GM12878 (cell line): ENCODE data around the gene KIF5A. TPM values are rescaled to one million over a fixed set of nuclear protein-coding genes. Genes with fewer than 3 reads are reported as not detected.
"Not testable (repeated sequence)": the region's sequence is repeated elsewhere in the genome, so short reads cannot be mapped to it uniquely, and the experiment has no call there.

Experiments
- ATAC-seq: fragments of 200-7000 bp; cut with Tn5 transposase; 3 replicates; pipeline ENCODE4 v1.9.1; 2020; ENCODE audit warnings: mild to moderate bottlenecking, moderate library complexity
- BruUV-seq: library from RNA; stranded (reverse); fragments of 400-500 nt; replicated peaks from 2 replicates; lab custom pipeline; 2021; lab: Mats Ljungman, UMichigan
- CTCF ChIA-PET: fragments of 300-600 bp; sonication (Branson Sonifier 250); formaldehyde crosslinking; extraction: SDS; loops from one replicate; lab custom pipeline; 2021; ENCODE audit warnings: inconsistent platforms; lab: Yijun Ruan, JAX
- POLR2A ChIA-PET: fragments of 350-600 bp; formaldehyde crosslinking; extraction: SDS; loops from one replicate; lab custom pipeline; 2021; ENCODE audit warnings: inconsistent platforms; lab: Charles Lee
- RAD21 ChIA-PET: fragments of 300-600 bp; sonication (Branson Sonifier 250); formaldehyde crosslinking; loops from one replicate; lab custom pipeline; 2023; ENCODE audit warnings: antibody characterized with exemption; ENCODE audit not compliant: unreplicated experiment; lab: Charles Lee
- SMC1A ChIA-PET: fragments of 300-600 bp; sonication (Branson Sonifier 250); formaldehyde crosslinking; loops from one replicate; lab custom pipeline; 2023; ENCODE audit not compliant: unreplicated experiment, uncharacterized antibody; lab: Charles Lee
- DNase-seq: peaks from one replicate; pipeline ENCODE4 v3.0.0-alpha.2; 2011; ENCODE audit warnings: low read depth, low spot score
- FAIRE-seq: peaks from 3 replicates; lab custom pipeline; 2011; peaks lifted over from hg19 to GRCh38; lab: Jason Lieb, UNC
- H2AFZ ChIP-seq: 2 replicates; pipeline ENCODE4 v1.6.0; 2011; ENCODE audit warnings: low read depth, low read length, control low read depth; ENCODE audit not compliant: control insufficient read depth
- H3K27ac ChIP-seq: 2 replicates; pipeline ENCODE4 v1.5.1; 2011; ENCODE audit warnings: control low read depth; ENCODE audit not compliant: control insufficient read depth, insufficient read depth
- H3K27me3 ChIP-seq, 2 experiments: replicated peaks in 1 of 2; 2 replicates each; pipeline versions ENCODE4 v1.6.0 to v1.6.1; 2011; ENCODE audit warnings: low read length in 1 of 2; ENCODE audit not compliant: control insufficient read depth in 2 of 2, insufficient read depth in 2 of 2
- H3K36me3 ChIP-seq, 2 experiments: 2 replicates each; pipeline ENCODE4 v1.5.1; 2011; ENCODE audit warnings: low read length in 1 of 2; ENCODE audit not compliant: control insufficient read depth in 2 of 2, insufficient read depth in 2 of 2
- H3K4me1 ChIP-seq: 2 replicates; pipeline ENCODE4 v1.6.1; 2011; ENCODE audit warnings: mild to moderate bottlenecking, low read length, moderate library complexity, mixed read lengths; ENCODE audit not compliant: control insufficient read depth, insufficient read depth
- H3K4me2 ChIP-seq: 2 replicates; pipeline ENCODE4 v1.6.0; 2011; ENCODE audit warnings: control low read depth; ENCODE audit not compliant: control insufficient read depth, insufficient read depth
- H3K4me3 ChIP-seq: fragments of 200-600 bp; sonication (generic); 2 replicates; pipeline ENCODE4 v1.5.1; 2016
- H3K79me2 ChIP-seq: 2 replicates; pipeline ENCODE4 v1.6.0; 2011; ENCODE audit warnings: low read length; ENCODE audit not compliant: control insufficient read depth, insufficient read depth
- H3K9ac ChIP-seq: 2 replicates; pipeline ENCODE4 v1.8.0; 2011; ENCODE audit warnings: low read length, control low read depth, mixed read lengths; ENCODE audit not compliant: control insufficient read depth, insufficient read depth
- H3K9me3 ChIP-seq: replicated peaks from 3 replicates; pipeline ENCODE4 v1.5.1; 2011; ENCODE audit warnings: mild to moderate bottlenecking, low read length; ENCODE audit not compliant: control insufficient read depth, insufficient read depth
- H4K20me1 ChIP-seq: 2 replicates; pipeline ENCODE4 v1.6.0; 2011; ENCODE audit not compliant: control insufficient read depth, insufficient read depth
- FOXK2 ChIP-seq: fragments of 450-650 bp; IDR thresholded peaks from 2 replicates; pipeline ENCODE4 v1.6.1; 2017; ENCODE audit warnings: mild to moderate bottlenecking, moderate library complexity
- HCFC1 ChIP-seq: fragments of 150-350 bp; IDR thresholded peaks from 2 replicates; pipeline ENCODE4 v1.6.1; 2014; ENCODE audit warnings: low read length
- HDAC2 ChIP-seq: fragments of 200-600 bp; sonication (generic); IDR thresholded peaks from 2 replicates; pipeline ENCODE4 v1.6.1; 2017
- HDAC6 ChIP-seq: fragments of 200-600 bp; sonication (generic); IDR thresholded peaks from one replicate; pipeline ENCODE4 v1.8.0; 2017; ENCODE audit warnings: antibody characterized with exemption; ENCODE audit not compliant: unreplicated experiment
- MYB ChIP-seq: fragments of 150-350 bp; IDR thresholded peaks from 2 replicates; pipeline ENCODE4 v1.6.1; 2014; ENCODE audit warnings: mild to moderate bottlenecking, low read depth, low read length, borderline replicate concordance
- NR2C1 ChIP-seq: fragments of 450-650 bp; IDR thresholded peaks from 2 replicates; pipeline ENCODE4 v1.6.1; 2017; ENCODE audit warnings: antibody characterized with exemption, mild to moderate bottlenecking, moderate library complexity
- SREBF1 ChIP-seq: IDR thresholded peaks from 2 replicates; pipeline ENCODE4 v1.6.1; 2012; ENCODE audit warnings: mild to moderate bottlenecking, low read length
- TCF3 ChIP-seq: IDR thresholded peaks from 2 replicates; pipeline ENCODE4 v1.6.1; 2012; ENCODE audit warnings: low read depth, mild to moderate bottlenecking, low read length, borderline replicate concordance; ENCODE audit not compliant: insufficient read depth
- YY1 ChIP-seq: IDR thresholded peaks from 2 replicates; pipeline ENCODE4 v1.6.1; 2011; ENCODE audit warnings: low read depth, mild to moderate bottlenecking, low read length
- ZZZ3 ChIP-seq: IDR thresholded peaks from 2 replicates; pipeline ENCODE4 v1.6.1; 2011; ENCODE audit warnings: low read depth; ENCODE audit not compliant: control insufficient read depth, insufficient read length
- WGBS: methylation state at CpG from one replicate; pipeline ENCODE4 v1.1.6; 2016; ENCODE audit warnings: low lambda C conversion rate; ENCODE audit not compliant: insufficient replicate concordance, insufficient coverage; ENCODE audit errors: missing lambda C conversion rate; 5-methylcytosine and 5-hydroxymethylcytosine counted together
- in situ Hi-C: fragments of 300-500 bp; cut with MboI; formaldehyde crosslinking; loops from 9 replicates; pipeline ENCODE4 v1.14.3; 2018; ENCODE audit warnings: mixed read lengths
- intact Hi-C: fragments of 100-400 bp; cut with micrococcal nuclease; formaldehyde crosslinking; loops from one replicate; pipeline ENCODE4 v1.14.2; 2022; ENCODE audit not compliant: unreplicated experiment
- polyA plus RNA-seq, 11 experiments: library from polyadenylated mRNA; depleted of rRNA in 4 of 11; unstranded in 6 of 11; stranded (reverse) in 5 of 11; fragments of >200 nt; fragmentation: Nextera tagmentation in 4 of 11; fragmentation: Illumina TruSeq in 1 of 11; extraction: Ambion mirVana in 4 of 11; extraction: Trizol in 1 of 11; gene quantifications; 1 replicate in 1 of 11; 2 replicates in 10 of 11; pipeline versions ENCODE4 v1.2.1 to v1.2.3, GENCODE V29; 2011 to 2016; ENCODE audit warnings: inconsistent platforms in 2 of 11, missing spikeins in 2 of 11, low read depth in 1 of 11
- total RNA-seq, 4 experiments: library from RNA; depleted of rRNA in 3 of 4; stranded (reverse); fragments of >200 nt in 3 of 4; fragmentation: Illumina TruSeq in 1 of 4; extraction: Trizol in 1 of 4; gene quantifications; 2 replicates each; pipeline versions ENCODE4 v1.2.1 to v1.2.3, GENCODE V29; 2013 to 2021

The KIF5A gene
- total and polyA plus RNA-seq, 10 of the 15 experiments (the other 5 are each of a cell fraction or from before 2014, with no cell fraction given), result 0.35 to 2.9 (median 0.97) TPM

DNA sequence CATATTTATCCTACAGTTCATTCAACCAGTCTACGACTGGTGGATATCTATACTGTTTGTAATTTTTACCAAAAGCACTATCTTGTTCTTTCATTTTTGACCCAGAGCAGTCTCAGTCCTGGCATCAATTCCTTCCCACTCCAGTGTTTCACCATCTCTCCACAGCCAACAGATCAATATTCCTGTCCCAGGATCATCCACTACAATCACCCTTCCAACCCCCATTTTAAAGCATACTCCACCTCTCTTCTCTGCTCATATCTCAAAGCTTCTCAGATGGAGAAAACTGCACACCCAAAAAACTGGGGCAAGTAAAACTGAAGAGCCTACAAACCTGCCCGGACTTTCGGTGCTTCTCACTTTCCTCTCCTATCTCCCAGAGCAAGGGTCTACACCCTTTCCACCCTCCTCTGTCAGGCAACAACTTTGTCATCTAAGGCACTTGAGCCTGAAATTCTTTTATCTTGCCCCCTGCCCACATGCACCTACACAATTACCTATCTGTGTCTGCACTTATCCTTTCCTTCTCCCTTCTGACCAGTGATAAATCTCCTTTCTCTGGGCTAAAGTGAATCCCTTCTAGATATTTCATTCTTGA, 37.1 kb downstream of the KIF5A start:
- Histone ChIP-seq H3K4me2 (no peak overlapping the region), H4K20me1 (no peaks in the 10 kb centered on the region), H3K27ac (no peak overlapping the region), H3K27me3 (no peaks in the 10 kb centered on the region), H3K79me2 (peaks cover 6% of the 10 kb centered on the region), H3K4me1 (peaks cover 2% of the 10 kb centered on the region; the same call in 1 of the 2 replicates), H2AFZ (no peak overlapping the region), H3K9ac (no peak overlapping the region), H3K4me3 (no peak overlapping the region), H3K36me3 (no peaks in the 10 kb centered on the region)
- BruUV-seq, result no TSS peak
- ChIA-PET SMC1A (no interaction called here), CTCF (interaction anchor here (4.6 to 7.8 kb wide), 2 partner anchors 34 to 154 kb away, joined by 22 to 119 read pairs; no protein-coding TSS in a partner anchor), POLR2A (no interaction called here), RAD21 (no interaction called here)
- intact Hi-C loops, result loop anchor here (10.0 kb wide), 1 partner anchor 318 kb away; no protein-coding TSS in a partner anchor
- in situ Hi-C loops, result no loop called here
- DNase-seq, result no peak
- no peak for FAIRE-seq
- no peak for TF ChIP-seq TCF3
- TF ChIP-seq FOXK2, result no peak
- no peak for TF ChIP-seq SREBF1
- TF ChIP-seq YY1, result no peak
- no peak for TF ChIP-seq NR2C1
- no peak for TF ChIP-seq HCFC1
- no peak for TF ChIP-seq MYB
- no peak for TF ChIP-seq ZZZ3
- no peak for TF ChIP-seq HDAC2
- no peak for TF ChIP-seq HDAC6
- TF ChIP-seq, all 136 proteins: peak for 0
- 68% methylated on average over 3 of the region's 3 CpGs for WGBS
- ATAC-seq, result no peak
- no peaks in the 10 kb centered on the region for H3K9me3 ChIP-seq

DNA sequence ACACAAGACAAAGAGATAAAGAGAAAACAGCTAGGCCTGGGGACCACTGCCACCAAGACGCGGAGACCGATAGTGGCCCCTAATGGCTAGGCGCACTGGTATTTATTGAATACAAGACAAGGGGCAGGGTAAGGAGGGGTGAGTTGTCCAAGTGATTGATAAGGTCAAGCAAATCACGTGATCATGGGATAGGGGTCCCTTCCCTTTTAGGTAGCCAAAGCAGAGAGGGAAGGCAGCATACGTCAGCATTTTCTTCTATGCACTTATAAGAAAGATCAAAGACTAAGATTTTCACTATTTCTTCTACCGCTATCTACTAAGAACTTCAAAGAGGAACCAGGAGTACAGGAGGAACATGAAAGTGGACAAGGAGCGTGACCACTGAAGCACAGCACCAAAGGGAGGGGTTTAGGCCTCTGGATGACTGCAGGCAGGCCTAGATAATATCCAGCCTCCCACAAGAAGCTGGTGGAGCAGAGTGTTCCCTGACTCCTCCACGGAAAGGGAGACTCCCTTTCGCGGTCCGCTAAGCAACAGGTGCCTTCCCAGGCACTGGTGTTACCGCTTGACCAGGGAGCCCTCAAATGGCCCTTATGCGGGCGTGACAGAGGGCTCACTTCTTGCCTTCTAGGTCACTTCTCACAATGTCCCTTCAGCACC, 39.2 kb downstream of the KIF5A start:
- H3K4me2 ChIP-seq, H3K9ac ChIP-seq, FAIRE-seq, BruUV-seq, H2AFZ ChIP-seq, H3K4me1 ChIP-seq, RAD21 ChIA-PET, H3K27me3 ChIP-seq, H3K36me3 ChIP-seq, H3K9me3 ChIP-seq, H3K4me3 ChIP-seq, DNase-seq, H4K20me1 ChIP-seq, in situ Hi-C loops, H3K79me2 ChIP-seq, ATAC-seq, H3K27ac ChIP-seq: not testable (repeated sequence)
- SMC1A ChIA-PET, result interaction anchor here (2.4 kb wide), 1 partner anchor 12 kb away, joined by 7 read pairs; no protein-coding TSS in a partner anchor
- CTCF ChIA-PET, result interaction anchor here (0.7 to 1.6 kb wide), 2 partner anchors 20 to 131 kb away, joined by 3 to 10 read pairs; no protein-coding TSS in a partner anchor
- intact Hi-C loops, result loop anchor here (10.0 kb wide), 1 partner anchor 316 kb away; no protein-coding TSS in a partner anchor
- WGBS, result 83% methylated on average over 15 of the region's 15 CpGs
- POLR2A ChIA-PET, result interaction anchor here (0.6 kb wide), 3 partner anchors 16 to 92 kb away, joined by 3 to 5 read pairs (median 3); no protein-coding TSS in a partner anchor
